ENCODE results near the gene RASAL1. TPM values are rescaled to one million over a fixed set of nuclear protein-coding genes. Genes with fewer than 3 reads are reported as not detected.

RASAL1 gene
- total RNA-seq, 1 experiment from 2014 or later = 0.32 TPM

DNA sequence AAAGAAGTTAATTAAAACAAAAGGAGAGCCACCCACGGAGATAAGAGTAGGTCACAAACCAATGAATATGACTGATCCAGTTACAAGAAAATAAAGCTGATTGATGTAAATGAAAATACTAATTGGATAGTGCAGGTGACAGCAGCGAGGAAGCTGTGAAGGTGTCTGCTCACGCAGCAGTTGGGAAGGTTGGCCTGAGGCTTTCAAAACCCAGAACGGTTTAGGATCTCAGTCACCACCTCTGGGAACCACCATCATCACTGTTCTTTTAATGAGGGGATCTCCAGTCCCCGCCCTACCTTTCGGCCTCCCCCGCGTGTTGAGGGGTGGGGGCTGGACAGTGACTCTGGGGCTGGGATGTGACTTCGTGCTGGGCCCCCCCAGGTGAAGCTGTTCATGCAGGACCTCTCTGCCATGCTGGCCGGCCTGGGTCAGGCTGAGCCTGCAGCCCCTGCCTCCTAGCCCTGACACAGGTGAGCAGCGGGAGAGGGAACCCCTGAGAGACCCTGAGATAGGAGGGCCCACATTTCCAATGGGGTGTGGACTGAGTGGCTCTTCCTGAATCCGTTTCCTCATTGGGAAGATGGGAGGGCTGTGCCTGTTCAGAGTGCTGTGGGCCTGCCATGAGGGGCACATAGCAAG, 21.8 kb upstream of the RASAL1 start:
- Histone ChIP-seq H3K27me3 (replicated peaks; ENCODE audit: insufficient read depth, low read depth, low read length, poor library complexity) (peaks cover 5% of the 10 kb centered on the region), H3K4me1 (ENCODE audit: insufficient read depth, low read length, poor library complexity, severe bottlenecking) (peaks cover 13% of the 10 kb centered on the region), H3K36me3 (ENCODE audit: insufficient read depth, low read length, poor library complexity, severe bottlenecking) (peaks cover 26% of the 10 kb centered on the region), H3K9me3 (ENCODE audit: low read depth, low read length, poor library complexity, severe bottlenecking) (no peaks in the 10 kb centered on the region), H3K27ac (ENCODE audit: low read depth, low read length, poor library complexity, severe bottlenecking) (no peak overlapping the region), H3K4me3 (ENCODE audit: low read depth, low read length, poor library complexity, severe bottlenecking) (no peak overlapping the region)
- POLR2A ChIA-PET (ENCODE audit: low non-redundant PET) = no interaction called here
- intact Hi-C loops (cut with micrococcal nuclease; ENCODE audit: unreplicated experiment) = loop anchor here (10.0 kb wide), 1 partner anchor 163 kb away; no protein-coding TSS in a partner anchor
- no TSS peak for BruUV-seq (replicated peaks)
- CTCF ChIA-PET = no interaction called here
- no peak for DNase-seq (ENCODE audit: low spot score)
- TF ChIP-seq EZH2 (IDR thresholded peaks at IDR 0.05; ENCODE audit: borderline replicate concordance, low read depth, low read length, poor library complexity, severe bottlenecking) = no peak
- TF ChIP-seq, protein P1, sequence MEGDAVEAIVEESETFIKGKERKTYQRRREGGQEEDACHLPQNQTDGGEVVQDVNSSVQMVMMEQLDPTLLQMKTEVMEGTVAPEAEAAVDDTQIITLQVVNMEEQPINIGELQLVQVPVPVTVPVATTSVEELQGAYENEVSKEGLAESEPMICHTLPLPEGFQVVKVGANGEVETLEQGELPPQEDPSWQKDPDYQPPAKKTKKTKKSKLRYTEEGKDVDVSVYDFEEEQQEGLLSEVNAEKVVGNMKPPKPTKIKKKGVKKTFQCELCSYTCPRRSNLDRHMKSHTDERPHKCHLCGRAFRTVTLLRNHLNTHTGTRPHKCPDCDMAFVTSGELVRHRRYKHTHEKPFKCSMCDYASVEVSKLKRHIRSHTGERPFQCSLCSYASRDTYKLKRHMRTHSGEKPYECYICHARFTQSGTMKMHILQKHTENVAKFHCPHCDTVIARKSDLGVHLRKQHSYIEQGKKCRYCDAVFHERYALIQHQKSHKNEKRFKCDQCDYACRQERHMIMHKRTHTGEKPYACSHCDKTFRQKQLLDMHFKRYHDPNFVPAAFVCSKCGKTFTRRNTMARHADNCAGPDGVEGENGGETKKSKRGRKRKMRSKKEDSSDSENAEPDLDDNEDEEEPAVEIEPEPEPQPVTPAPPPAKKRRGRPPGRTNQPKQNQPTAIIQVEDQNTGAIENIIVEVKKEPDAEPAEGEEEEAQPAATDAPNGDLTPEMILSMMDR (conservative IDR thresholded peaks at IDR 0.05; ENCODE audit: low read depth, low read length) = no peak

DNA sequence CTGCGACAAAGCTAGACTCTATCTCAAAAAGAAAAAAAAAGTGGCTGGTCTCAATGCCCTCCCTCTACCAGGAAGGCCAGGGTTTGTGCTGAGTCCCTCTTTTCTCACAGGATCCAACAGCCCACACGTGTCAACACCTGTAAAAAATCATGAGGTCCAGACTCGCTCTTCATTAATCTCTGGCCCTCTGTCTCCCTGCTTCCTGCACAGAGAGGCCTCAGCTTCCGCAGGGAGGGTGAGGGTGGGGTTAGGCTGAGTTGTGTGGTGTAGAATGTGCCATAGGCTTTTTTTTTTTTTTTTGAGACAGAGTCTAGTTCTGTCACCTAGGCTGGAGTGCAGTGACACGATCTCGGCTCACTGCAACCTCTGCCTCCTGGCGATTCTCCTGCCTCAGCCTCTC, 20.1 kb upstream of the RASAL1 start:
- intact Hi-C loops (cut with micrococcal nuclease; ENCODE audit: unreplicated experiment) = loop anchor here (10.0 kb wide), 1 partner anchor 161 kb away; no protein-coding TSS in a partner anchor
- H3K27ac ChIP-seq (ENCODE audit: low read depth, low read length, poor library complexity, severe bottlenecking) = no peak overlapping the region
- CTCF ChIA-PET = no interaction called here
- H3K27me3 ChIP-seq (replicated peaks; ENCODE audit: insufficient read depth, low read depth, low read length, poor library complexity) = peaks cover 5% of the 10 kb centered on the region
- H3K9me3 ChIP-seq (ENCODE audit: low read depth, low read length, poor library complexity, severe bottlenecking) = no peaks in the 10 kb centered on the region
- no peak for DNase-seq (ENCODE audit: low spot score)
- TF ChIP-seq, protein P1 (conservative IDR thresholded peaks at IDR 0.05; ENCODE audit: low read depth, low read length) = no peak
- no peak for TF ChIP-seq EZH2 (IDR thresholded peaks at IDR 0.05; ENCODE audit: borderline replicate concordance, low read depth, low read length, poor library complexity, severe bottlenecking)
- peaks cover 6% of the 10 kb centered on the region for H3K4me1 ChIP-seq (ENCODE audit: insufficient read depth, low read length, poor library complexity, severe bottlenecking)
- H3K4me3 ChIP-seq (ENCODE audit: low read depth, low read length, poor library complexity, severe bottlenecking) = no peak overlapping the region
- POLR2A ChIA-PET (ENCODE audit: low non-redundant PET) = no interaction called here
- no TSS peak for BruUV-seq (replicated peaks)
- peaks cover 24% of the 10 kb centered on the region for H3K36me3 ChIP-seq (ENCODE audit: insufficient read depth, low read length, poor library complexity, severe bottlenecking)

DNA sequence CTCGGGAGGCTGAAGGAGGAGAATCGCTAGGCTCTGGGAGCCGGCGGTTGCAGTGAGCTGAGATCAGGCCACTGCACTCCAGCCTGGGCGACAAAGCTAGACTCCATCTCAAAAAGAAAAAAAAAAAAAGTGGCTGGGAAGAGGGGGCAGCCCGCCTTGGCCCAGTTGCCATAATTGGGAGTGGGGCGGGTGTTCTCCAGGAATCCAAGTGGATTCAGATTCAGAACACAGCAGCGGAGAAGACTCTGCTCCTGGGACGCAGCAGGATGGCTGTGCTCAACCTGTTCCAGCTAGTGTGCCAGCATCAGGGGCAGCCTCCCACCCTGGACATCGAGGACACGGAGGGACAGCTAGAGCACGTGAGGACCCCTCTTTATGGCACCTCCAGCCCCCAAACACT, 19.5 kb upstream of the RASAL1 start:
- Histone ChIP-seq H3K36me3 (ENCODE audit: insufficient read depth, low read length, poor library complexity, severe bottlenecking) (peaks cover 18% of the 10 kb centered on the region), H3K27me3 (replicated peaks; ENCODE audit: insufficient read depth, low read depth, low read length, poor library complexity) (peaks cover 5% of the 10 kb centered on the region), H3K4me1 (ENCODE audit: insufficient read depth, low read length, poor library complexity, severe bottlenecking) (peaks cover 8% of the 10 kb centered on the region), H3K9me3 (ENCODE audit: low read depth, low read length, poor library complexity, severe bottlenecking) (no peaks in the 10 kb centered on the region), H3K27ac (ENCODE audit: low read depth, low read length, poor library complexity, severe bottlenecking) (no peak overlapping the region), H3K4me3 (ENCODE audit: low read depth, low read length, poor library complexity, severe bottlenecking) (no peak overlapping the region)
- intact Hi-C loops (cut with micrococcal nuclease; ENCODE audit: unreplicated experiment) = loop anchor here (10.0 kb wide), 1 partner anchor 160 kb away; no protein-coding TSS in a partner anchor
- no peak for DNase-seq (ENCODE audit: low spot score)
- POLR2A ChIA-PET (ENCODE audit: low non-redundant PET) = no interaction called here
- CTCF ChIA-PET = interaction anchor here (0.7 kb wide), 1 partner anchor 134 kb away, joined by 5 read pairs; no protein-coding TSS in a partner anchor
- no TSS peak for BruUV-seq (replicated peaks)
- TF ChIP-seq EZH2 (IDR thresholded peaks at IDR 0.05; ENCODE audit: borderline replicate concordance, low read depth, low read length, poor library complexity, severe bottlenecking) = no peak
- TF ChIP-seq, protein P1 (conservative IDR thresholded peaks at IDR 0.05; ENCODE audit: low read depth, low read length) = no peak

Data from A673 (cell line).